Gastroesophageal sphincter (tissue), 3 donors: ENCODE measurements around the gene LRP11.

ENCODE experiments used
- CTCF ChIP-seq, 4 experiments: fragments of 200-600 bp in 2 of 4; fragments of 450-650 bp in 2 of 4; sonication (generic) in 1 of 4; IDR thresholded peaks; one replicate each; pipeline ENCODE4 v1.5.1; 2017 to 2019; ENCODE audit warnings: antibody characterized with exemption in 4 of 4, mild to moderate bottlenecking in 2 of 4, moderate library complexity in 2 of 4
- EP300 ChIP-seq: sonication (generic); formaldehyde crosslinking; IDR thresholded peaks from one replicate; pipeline ENCODE4 v1.6.1; 2017; ENCODE audit warnings: antibody characterized with exemption, mild to moderate bottlenecking
- POLR2A ChIP-seq, 2 donors: fragments of 450-650 bp; IDR thresholded peaks; one replicate each; pipeline ENCODE4 v1.6.1; 2017; ENCODE audit warnings: antibody characterized with exemption in 2 of 2, mild to moderate bottlenecking in 2 of 2, moderate library complexity in 1 of 2
- POLR2AphosphoS5 ChIP-seq: sonication (generic); formaldehyde crosslinking; IDR thresholded peaks from one replicate; pipeline ENCODE4 v1.6.1; 2017; ENCODE audit warnings: antibody characterized with exemption

- no peak for TF ChIP-seq CTCF (IDR thresholded peaks at IDR 0.05)
- no peak for TF ChIP-seq POLR2A (IDR thresholded peaks at IDR 0.05)
- no peak for TF ChIP-seq EP300
- no peak for TF ChIP-seq POLR2AphosphoS5
Measured at GRCh38 chr6:149852180-149852579, 12.0 kb downstream of the LRP11 start.
